ENCODE results near the gene PCK1.

DNA sequence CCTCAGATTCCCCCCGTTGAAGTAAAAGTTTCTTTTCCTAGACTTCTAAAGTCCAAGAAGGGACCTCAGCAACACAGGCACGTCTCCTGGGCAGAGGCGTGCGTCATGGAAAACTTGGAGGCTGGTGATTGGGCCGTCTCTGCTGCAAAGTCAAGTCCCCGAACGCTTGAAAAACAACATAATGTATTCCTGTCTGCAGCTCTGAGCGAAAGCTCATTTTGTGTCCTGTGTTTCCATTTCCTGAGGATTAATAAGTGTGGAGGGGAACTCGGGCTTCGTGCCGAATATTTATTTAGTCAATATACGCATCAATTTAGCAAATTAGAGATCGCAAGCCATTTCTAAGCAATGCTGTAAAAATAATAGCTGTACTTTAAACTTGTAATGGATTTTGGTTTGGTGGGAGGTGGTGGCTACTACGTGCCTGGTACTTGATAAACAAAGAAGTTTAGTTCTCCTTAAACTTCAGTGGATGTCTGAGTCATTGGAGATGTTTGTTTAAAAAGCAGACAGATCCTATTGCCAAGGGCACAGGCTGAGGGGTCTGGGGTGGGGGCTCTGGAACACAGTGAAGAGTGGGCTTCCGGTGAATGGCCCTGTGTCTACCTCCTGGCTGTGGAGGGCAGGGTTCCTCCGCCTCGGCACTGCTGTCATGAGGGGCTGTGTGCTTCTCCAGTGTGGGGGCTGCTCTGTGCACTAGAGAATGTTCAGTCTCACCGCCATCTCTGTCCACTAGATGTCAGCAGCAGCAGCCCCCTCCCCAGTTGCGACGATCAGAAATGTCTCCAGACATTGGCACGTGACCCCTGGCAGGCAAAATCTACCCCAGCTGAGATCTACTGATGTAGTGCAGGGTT lies 21.8 kb downstream of the PCK1 start:
- TF ChIP-seq GABPA (IDR thresholded peaks at IDR 0.05; ENCODE audit: borderline replicate concordance, insufficient read depth, low read length) (no peak), HDAC2 (IDR thresholded peaks at IDR 0.05; ENCODE audit: borderline replicate concordance in 1 of 2, low read depth in 2 of 2, low read length in 2 of 2) (no peak)

Measured in H1 (cell line).